Urinary bladder (tissue), 4 donors: ENCODE data around the gene LRRC74B. TPM values are rescaled to one million over a fixed set of nuclear protein-coding genes. Genes with fewer than 3 reads are reported as not detected.
"Not testable (repeated sequence)": the region's sequence is repeated elsewhere in the genome, so short reads cannot be mapped to it uniquely, and the experiment has no call there.

Experiments used
- DNase-seq: peaks from one replicate; pipeline ENCODE4 v3.0.0-alpha.2; 2015; ENCODE audit errors: extremely low spot score
- H3K27ac ChIP-seq: one replicate; pipeline ENCODE4 v1.5.1; 2013; ENCODE audit warnings: low read depth, mild to moderate bottlenecking, moderate library complexity
- H3K36me3 ChIP-seq: one replicate; pipeline ENCODE4 v1.6.1; 2013; ENCODE audit warnings: mild to moderate bottlenecking, moderate library complexity; ENCODE audit not compliant: insufficient read depth
- H3K4me1 ChIP-seq: one replicate; pipeline ENCODE4 v1.6.1; 2013; ENCODE audit warnings: mild to moderate bottlenecking, moderate library complexity; ENCODE audit not compliant: insufficient read depth
- H3K4me3 ChIP-seq: one replicate; pipeline ENCODE4 v1.5.1; 2013; ENCODE audit warnings: low read depth, low read length
- WGBS: extraction: QIAGEN DNeasy Blood & Tissue Kit; methylation state at CpG from one replicate; pipeline ENCODE4 v1.1.7; 2013; 5-methylcytosine and 5-hydroxymethylcytosine counted together
- polyA plus RNA-seq: library from polyadenylated mRNA; stranded (reverse); fragments of 200-250 nt; gene quantifications from one replicate; pipeline ENCODE4 v1.2.3, GENCODE V29; 2013
- total RNA-seq: library from RNA; depleted of rRNA; stranded (reverse); fragments of >200 nt; gene quantifications from one replicate; pipeline ENCODE4 v1.2.3, GENCODE V29; 2014
- donor health status: healthy with polysubstance abuse.
- donor health status: healthy.

LRRC74B gene
- total and polyA plus RNA-seq, 2 donors: not detected

GRCh38 chr22:21078916-21079315 is 33.2 kb downstream of the LRRC74B start:
- Histone ChIP-seq H3K36me3 (no peaks in the 10 kb centered on the region), H3K27ac (no peak overlapping the region), H3K4me3 (no peak overlapping the region), H3K4me1 (no peaks in the 10 kb centered on the region)
- DNase-seq: no peak
- WGBS: 79% methylated on average over 11 of the region's 11 CpGs

GRCh38 chr22:21079493-21079892 is 33.7 kb downstream of the LRRC74B start:
- Histone ChIP-seq H3K4me1 (no peaks in the 10 kb centered on the region), H3K4me3 (no peak overlapping the region), H3K27ac (no peak overlapping the region), H3K36me3 (no peaks in the 10 kb centered on the region)
- DNase-seq: no peak
- WGBS: 79% methylated on average over 5 of the region's 5 CpGs

- WGBS: 90% methylated on average over 31 of the region's 31 CpGs
- no peaks in the 10 kb centered on the region for H3K4me1 ChIP-seq
- no peak for DNase-seq
These were observed 34.8 kb downstream of the LRRC74B start for GRCh38 chr22:21080435-21081137.

GRCh38 chr22:21082248-21082647 is 36.5 kb downstream of the LRRC74B start:
- no peak for DNase-seq
- H3K27ac ChIP-seq: no peak overlapping the region
- H3K4me3 ChIP-seq: no peak overlapping the region
- no peaks in the 10 kb centered on the region for H3K36me3 ChIP-seq
- WGBS: 80% methylated on average over 6 of the region's 6 CpGs
- H3K4me1 ChIP-seq: no peaks in the 10 kb centered on the region

More at GRCh38 chr22:21080435-21081137, 34.8 kb downstream of the LRRC74B start:
- H3K27ac ChIP-seq: no peak overlapping the region
- H3K36me3 ChIP-seq: no peaks in the 10 kb centered on the region
- no peak overlapping the region for H3K4me3 ChIP-seq

- Histone ChIP-seq H3K4me3 (no peak overlapping the region), H3K4me1 (no peaks in the 10 kb centered on the region), H3K36me3 (no peaks in the 10 kb centered on the region), H3K27ac (no peak overlapping the region)
- 87% methylated on average over 5 of the region's 5 CpGs for WGBS
- DNase-seq: no peak
These were observed 41.4 kb downstream of the LRRC74B start for GRCh38 chr22:21087119-21087518.

- H3K4me3 ChIP-seq, H3K27ac ChIP-seq, DNase-seq, H3K4me1 ChIP-seq, H3K36me3 ChIP-seq: not testable (repeated sequence)
- 94% methylated on average over 11 of the region's 11 CpGs for WGBS
These were observed 42.2 kb downstream of the LRRC74B start for GRCh38 chr22:21087926-21088325.

GRCh38 chr22:21091220-21091619 is 45.5 kb downstream of the LRRC74B start:
- not testable (repeated sequence) for H3K27ac ChIP-seq, H3K4me3 ChIP-seq, DNase-seq, H3K36me3 ChIP-seq, H3K4me1 ChIP-seq
- 82% methylated on average over 11 of the region's 11 CpGs for WGBS

GRCh38 chr22:21092797-21093554 is 47.2 kb downstream of the LRRC74B start:
- H3K36me3 ChIP-seq: no peaks in the 10 kb centered on the region
- 89% methylated on average over 3 of the region's 3 CpGs for WGBS
- no peak overlapping the region for H3K27ac ChIP-seq
- H3K4me3 ChIP-seq: no peak overlapping the region
- no peaks in the 10 kb centered on the region for H3K4me1 ChIP-seq
- DNase-seq: no peak

- not testable (repeated sequence) for DNase-seq, H3K4me3 ChIP-seq, H3K4me1 ChIP-seq, H3K27ac ChIP-seq, H3K36me3 ChIP-seq
- 53% methylated on average over 9 of the region's 9 CpGs for WGBS
These were observed 47.9 kb downstream of the LRRC74B start for GRCh38 chr22:21093555-21094137.

GRCh38 chr22:21094911-21095772 is 49.4 kb downstream of the LRRC74B start:
- Histone ChIP-seq H3K27ac (no peak overlapping the region), H3K4me1 (no peaks in the 10 kb centered on the region), H3K4me3 (no peak overlapping the region), H3K36me3 (no peaks in the 10 kb centered on the region)
- DNase-seq: no peak
- WGBS: 72% methylated on average over 5 of the region's 5 CpGs

- H3K36me3 ChIP-seq: no peaks in the 10 kb centered on the region
- no peak overlapping the region for H3K27ac ChIP-seq
- H3K4me1 ChIP-seq: no peaks in the 10 kb centered on the region
- no peak for DNase-seq
- H3K4me3 ChIP-seq: no peak overlapping the region
These were observed 50.0 kb downstream of the LRRC74B start for GRCh38 chr22:21095773-21096107.

GRCh38 chr22:21096878-21097277 is 51.1 kb downstream of the LRRC74B start:
- not testable (repeated sequence) for H3K4me3 ChIP-seq, DNase-seq, H3K36me3 ChIP-seq, H3K4me1 ChIP-seq, H3K27ac ChIP-seq
- 82% methylated on average over 8 of the region's 9 CpGs for WGBS

GRCh38 chr22:21098099-21098671 is 52.4 kb downstream of the LRRC74B start:
- Histone ChIP-seq H3K36me3 (no peaks in the 10 kb centered on the region), H3K4me3 (no peak overlapping the region), H3K4me1 (no peaks in the 10 kb centered on the region), H3K27ac (no peak overlapping the region)
- WGBS: 85% methylated on average over 1 of the region's 1 CpG
- DNase-seq: no peak
